Activated CD8-positive, alpha-beta memory T cell treated with anti-CD3 and anti-CD28 coated beads for 1 hour (primary cell): ENCODE data around the gene PDRG1.

Experiments
- DNase-seq, 2 donors: peaks; one replicate each; pipeline ENCODE4 v3.0.0-alpha.2; 2020; ENCODE audit warnings: low read depth in 1 of 2; ENCODE audit errors: extremely low read depth in 1 of 2

The PDRG1 gene

DNA sequence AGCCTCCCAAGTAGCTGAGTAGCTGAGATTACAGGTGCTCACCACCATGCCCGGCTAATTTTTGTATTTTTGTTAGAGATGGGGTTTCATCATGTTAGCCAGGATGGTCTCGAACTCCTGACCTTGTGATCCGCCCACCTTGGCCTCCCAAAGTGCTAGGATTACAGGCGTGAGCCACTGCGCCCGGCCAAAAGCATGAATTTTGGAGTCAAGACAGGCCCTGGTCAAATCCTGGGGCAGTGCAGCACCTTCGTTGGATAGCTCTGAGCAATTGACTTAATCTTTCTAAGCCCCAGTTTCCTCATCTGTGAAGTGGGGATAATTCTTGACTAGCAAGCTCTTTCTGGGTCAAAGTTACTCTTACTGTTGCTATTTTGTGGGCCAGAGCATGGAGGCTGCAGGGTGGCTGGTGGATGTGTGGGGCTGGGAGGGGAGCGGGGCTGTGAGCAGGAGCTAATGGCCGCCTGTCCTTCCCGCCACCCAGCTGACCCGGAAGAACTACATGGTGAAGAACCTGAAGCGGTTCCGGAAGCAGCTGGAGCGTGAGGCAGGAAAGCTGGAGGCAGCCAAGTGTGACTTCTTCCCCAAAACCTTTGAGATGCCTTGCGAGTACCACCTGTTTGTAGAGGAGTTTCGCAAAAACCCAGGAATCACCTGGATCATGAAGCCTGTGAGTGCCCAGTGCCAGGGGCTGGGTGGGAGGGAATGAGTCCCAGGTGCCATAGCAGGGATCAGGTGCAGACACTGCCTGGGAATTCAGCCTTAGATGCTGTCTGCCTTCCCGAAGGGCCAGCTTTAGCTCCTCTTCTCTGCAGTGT is 42.4 kb downstream of the PDRG1 start:
- no peak for DNase-seq

DNA sequence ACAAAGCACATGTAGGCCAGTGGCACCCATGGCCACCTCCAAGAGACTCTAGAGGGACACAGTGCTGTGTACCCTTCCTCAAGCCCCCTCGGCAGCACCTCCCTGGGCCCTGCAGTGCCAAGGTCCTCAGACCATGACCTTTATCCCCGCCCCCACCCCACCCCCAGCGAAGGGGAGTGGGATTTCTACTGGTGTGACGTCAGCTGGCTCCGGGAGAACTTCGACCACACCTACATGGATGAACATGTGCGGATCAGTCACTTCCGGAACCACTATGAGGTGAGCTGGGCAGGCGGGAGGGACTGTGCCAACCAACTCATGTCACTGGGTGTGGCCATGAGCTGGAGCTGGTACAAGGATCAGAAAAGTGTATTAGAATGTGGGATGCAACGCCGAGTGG is 43.4 kb downstream of the PDRG1 start:
- no peak for DNase-seq

DNA sequence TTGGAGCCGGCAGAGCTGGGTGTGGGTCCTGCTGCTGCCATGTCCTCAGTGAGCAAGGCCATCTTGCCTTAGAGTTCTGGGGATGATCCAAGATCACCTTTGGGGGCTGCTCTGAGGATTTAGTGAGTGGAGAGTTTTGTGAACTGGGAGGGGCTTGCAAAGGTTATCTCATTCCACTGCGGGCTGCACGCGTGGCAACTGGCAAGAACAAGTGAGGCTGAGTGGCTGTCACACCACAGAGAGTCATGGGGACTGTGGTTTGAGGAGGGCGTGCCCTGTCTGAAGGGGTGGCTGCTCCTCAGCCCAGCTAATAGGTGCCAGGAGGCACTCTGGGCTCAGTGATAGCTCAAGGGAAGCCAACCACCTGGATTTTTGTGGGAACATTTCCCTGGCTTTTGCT is 43.8 kb downstream of the PDRG1 start:
- no peak for DNase-seq

DNA sequence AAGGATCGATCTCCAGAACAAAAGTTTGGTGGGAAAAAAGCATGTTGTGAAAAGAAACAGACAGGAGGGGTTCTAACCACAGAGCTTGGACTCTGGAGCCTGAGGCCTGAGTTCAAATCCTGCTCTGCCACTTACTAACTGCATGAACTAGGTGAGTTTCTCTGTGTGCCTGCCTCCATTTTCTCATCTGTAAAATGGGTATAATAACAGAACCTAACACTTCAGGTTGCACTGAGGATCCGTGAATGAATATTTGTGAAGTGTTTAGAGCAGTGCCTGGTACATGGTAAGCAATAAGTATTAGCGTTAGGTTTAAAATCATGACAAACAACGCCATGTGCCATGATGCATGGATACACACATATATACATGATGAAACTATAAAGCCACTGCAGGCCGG is 44.8 kb downstream of the PDRG1 start:
- no peak for DNase-seq

DNA sequence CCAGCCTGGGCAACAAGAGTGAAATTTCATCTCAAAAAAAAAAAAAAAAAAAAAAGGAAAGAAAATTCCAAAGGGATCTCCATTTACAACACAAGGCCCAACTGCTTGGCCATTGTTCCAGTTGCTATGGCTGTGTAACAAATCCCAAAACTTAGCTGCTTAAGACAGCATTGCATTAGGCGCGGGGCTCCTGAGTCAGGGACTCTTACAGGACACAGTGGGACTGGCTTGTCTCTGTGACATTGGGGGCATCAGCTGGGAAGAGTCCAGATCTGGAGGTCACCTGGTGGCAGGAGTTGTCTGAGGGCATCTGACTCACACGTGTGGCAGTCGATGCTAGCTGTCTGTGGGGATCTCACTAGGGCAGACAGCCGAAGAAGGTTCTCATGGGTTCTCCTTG is 45.8 kb downstream of the PDRG1 start:
- no peak for DNase-seq

DNA sequence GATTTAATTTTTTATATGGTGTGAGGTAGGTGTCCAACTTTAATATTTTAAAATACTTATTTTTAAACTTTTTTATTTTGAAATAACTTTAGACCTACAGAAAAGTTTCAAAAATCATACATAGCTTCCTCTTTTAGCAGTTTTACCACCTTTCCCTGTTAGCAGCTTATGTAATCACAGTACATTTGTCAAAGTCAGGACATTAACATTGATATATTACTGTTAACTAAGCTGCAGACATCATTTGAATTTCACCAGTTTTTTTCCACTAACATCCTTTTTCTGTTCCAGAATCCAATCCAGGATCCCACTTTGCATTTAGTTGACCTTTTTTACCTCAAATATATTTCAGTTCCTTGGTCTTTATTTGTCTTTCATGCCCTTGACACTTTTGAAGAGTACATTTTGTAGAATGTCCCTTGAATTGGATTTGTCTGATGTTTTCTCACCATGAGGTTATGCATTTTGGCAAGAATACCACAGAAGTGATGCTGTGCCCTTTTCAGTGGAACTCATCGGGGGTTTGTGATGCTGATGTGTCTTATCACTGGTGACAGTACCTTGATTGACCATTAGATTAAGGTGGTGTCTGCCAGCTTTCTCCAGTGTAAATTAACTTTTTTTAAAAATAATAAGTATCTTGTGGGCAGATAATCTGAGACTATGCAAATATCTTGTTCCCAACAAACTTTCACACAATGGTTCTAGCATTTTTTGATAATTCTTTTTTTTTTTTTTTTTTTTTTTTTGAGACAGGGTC is 48.0 kb downstream of the PDRG1 start:
- no peak for DNase-seq

DNA sequence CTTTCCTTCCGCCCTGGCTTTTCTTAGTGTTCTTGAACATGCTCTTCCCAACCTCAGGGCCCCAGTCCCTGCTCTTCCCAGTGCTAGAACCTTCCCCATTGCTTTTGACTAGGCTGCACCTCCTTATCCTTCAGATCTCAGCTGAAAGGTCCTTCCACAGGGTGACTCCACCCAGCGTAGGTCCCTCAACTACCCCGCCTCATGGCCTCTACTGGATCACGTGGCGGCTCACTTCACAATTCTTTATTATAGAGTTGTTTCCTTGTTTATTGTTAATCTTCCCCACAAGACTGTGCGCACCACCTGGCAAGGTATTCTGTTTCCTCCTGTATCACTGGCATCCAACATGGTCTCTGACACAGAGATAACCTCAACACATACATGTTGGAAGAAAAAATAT is 50.2 kb downstream of the PDRG1 start:
- no peak for DNase-seq

DNA sequence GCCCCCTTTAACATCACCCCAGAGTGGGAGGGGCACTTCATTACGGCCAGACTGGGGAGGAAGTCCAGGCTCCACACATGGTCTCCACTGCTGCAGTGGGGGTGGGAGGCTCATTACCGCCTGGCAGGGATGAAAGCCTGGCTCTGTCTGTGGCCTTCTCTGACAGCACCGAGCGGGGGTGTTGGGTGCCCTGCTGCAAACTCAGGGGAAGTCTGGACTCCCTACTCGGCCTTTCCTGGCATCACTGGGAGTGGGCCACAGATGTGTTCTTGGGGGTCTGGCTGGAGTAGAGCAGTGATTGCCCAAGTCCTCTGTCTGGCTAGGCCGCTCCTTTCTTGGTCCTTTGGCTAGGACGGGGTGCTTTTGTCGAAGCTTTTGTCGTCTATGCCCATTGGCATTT is 54.3 kb downstream of the PDRG1 start:
- DNase-seq, result no peak

DNA sequence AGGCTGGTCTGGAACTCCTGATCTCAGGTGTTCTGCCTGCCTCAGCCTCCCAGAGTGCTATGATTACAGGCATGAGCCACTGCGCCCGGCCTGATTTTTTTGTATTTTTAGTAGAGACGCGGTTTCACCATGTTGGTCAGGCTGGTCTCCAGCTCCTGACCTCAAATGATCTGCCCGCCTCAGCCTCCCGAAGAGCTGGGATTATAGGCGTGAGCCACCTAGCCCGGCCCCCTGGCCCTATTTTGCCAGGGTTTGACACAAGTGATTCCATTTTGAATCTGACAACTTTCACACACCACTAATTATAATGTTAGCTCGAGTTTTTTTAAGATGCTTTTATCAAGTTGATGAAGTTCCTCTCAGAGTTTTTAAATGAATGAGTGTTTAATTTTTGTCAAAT is 55.8 kb downstream of the PDRG1 start:
- no peak for DNase-seq

DNA sequence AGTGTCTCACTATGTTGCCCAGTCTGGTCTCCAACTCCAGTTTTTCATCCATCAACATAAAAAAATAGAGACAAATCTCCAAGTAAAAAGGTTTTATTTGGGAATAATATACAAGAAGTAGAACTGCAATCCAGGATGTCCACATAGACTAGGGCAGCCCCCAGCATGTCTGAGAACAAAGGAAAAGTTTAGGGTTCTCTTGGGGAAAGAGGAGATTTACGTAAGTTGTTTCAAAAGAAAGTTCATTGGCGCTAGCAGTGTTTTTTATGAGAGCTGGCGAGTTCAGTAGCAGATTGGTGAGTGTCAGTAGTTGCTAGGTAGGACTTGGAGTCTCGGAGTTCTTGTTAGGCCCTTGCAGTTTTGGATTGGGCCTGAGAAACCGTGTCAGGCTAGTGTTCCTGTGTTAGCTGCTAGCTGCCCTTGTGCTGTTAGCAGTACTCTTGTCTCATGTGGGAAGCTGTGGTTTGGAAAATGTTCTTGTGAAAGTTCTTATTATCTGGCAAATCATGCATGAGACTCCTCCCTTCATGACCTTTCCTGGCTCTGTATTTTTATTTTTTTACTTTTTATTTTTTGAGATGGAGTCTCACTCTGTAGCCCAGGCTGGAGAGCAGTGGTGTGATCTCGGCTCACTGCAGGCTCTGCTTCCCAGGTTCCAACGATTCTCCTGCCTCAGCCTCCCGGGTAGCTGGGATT is 56.7 kb downstream of the PDRG1 start:
- DNase-seq, result no peak
